Fibroblast of skin of scalp (primary cell): ENCODE data around the gene CLEC14A.

Source experiments
- DNase-seq: peaks from one replicate; pipeline ENCODE4 v3.0.0-alpha.2; 2013

CLEC14A gene

DNA sequence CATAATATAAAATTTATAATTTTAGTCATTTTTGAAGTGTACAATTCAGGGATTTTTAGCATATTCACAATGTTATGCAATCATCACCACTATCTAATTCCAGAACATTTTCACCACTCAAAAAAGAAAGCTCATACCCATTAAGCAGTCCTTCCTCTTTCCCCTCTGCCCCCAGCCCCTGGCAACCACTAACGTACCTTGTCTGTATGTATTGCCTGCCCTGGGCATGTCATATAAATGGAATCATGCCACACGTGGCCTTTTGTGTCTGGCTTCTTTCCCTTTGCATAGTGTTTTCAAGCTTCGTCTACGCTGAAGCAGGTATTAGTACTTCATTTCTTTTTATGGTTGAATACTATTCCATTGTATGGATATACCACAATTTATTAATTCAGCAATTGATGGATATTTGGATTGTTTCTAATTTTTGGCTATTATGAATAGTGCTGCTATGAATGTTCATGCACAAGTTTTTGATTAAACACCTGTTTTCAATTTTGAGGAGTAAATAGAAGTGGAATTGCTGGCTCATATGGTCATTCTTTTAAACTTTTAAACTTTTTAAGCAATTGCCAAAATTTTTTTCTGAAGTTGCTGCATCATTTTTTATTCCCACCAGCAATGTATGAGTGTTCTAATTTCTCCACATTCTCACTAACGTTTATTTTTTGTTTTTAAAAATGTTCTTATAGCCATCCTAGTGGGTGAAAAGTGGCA is 49.8 kb downstream of the CLEC14A start:
- no peak for DNase-seq

DNA sequence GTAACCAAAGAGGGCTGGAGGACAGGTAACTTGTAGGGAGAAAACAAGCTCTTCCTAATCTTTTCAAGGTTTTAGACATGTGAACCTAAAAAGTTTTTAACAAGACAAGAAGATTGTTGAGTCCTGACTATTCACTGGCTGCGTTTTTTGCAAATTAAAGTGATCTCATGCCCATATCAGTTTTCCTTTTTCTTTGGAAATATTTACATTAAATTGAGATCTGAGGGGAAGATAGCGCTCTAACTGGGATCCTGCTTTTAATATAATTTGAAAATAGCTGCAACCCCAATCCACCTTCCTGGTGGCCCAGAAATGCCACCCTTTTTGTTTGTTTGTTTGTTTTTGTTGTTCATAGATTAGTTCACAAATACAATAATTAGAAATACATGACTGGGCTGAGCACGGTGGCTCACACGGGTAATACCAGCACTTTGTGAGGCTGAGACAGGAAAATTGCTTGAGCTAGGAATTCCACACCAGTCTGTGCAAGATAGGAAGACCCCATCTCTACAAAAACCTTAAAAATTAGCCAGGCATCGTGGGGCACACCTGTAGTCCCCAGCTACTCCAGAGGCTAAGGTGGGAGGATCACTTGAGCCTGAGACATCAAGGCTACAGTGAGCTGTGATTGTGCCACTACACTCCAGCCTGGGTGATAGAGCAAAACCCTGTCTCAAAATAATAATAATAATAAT is 50.6 kb downstream of the CLEC14A start:
- no peak for DNase-seq

DNA sequence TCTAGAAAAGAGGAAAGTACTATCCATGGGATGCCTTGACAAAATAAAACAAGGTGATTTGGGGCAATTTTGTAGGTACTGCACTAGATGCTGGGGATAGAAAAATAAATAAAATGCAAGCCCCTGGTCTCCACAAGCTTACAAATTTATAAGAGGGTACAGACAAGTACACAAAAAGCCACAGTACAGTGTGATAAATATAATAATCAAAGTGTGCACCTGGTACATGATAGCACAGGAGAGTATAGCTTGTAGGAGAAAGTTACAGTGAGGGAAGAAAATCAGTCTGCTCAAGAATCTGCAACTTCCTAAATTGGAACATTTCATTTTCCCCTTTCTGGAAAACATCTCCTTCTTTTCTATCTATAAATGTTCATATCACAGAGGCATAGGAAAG is 51.2 kb downstream of the CLEC14A start:
- DNase-seq, result no peak
